HG02678 (cell line): ENCODE data around the gene CCDC83.
A peak's percentile ranks its signal among the peaks of the same experiment; 100 is the strongest.
"Not testable (repeated sequence)": the region's sequence is repeated elsewhere in the genome, so short reads cannot be mapped to it uniquely, and the experiment has no call there.

Experiments used
- ATAC-seq: cut with Tn5 transposase; IDR thresholded peaks from one replicate; pipeline ENCODE4 v1.9.1; 2021; ENCODE audit warnings: mild to moderate bottlenecking, moderate library complexity; ENCODE audit not compliant: unreplicated experiment

Gene CCDC83

DNA sequence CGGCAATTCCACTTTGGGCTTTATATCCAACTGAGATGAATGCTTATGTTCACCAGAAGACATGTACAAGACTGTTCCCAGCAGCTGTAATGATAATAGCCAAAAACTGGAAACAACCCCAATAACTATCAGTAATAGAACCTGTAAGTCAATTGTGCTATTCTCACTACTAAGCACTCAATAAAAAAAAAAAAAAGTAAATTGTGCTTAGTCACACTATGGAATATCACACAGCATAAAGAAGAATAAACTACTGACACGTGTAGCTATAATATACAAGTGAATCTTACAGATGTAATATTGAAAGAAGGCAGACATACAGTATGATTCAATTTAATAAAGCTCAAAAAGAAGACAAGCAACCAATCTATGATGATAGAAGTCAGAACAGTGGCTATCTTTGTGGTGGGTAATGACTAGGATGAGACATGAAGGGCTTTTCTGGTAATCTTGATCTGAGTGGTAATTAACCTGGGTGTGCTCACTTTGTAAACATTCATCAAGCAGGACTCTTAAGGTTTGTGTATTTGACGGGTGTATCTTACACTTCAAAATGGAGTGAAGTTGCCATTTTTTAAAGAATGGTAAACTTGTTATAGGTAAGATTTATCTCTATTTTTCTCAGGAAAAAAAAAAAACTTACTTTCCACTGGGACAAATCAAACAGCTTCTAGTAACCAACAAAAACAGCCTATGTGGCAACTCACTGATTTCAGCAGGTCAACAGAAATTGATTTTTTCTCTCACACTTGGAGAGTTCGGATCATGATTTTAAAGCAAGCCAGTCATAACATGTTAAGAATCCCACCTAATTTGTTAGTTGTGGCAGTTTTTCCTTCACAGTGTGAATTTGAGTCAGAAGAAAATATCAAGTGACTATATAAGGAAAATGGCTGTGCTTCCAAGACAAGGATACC, 84.2 kb downstream of the CCDC83 start:
- no peak for ATAC-seq

DNA sequence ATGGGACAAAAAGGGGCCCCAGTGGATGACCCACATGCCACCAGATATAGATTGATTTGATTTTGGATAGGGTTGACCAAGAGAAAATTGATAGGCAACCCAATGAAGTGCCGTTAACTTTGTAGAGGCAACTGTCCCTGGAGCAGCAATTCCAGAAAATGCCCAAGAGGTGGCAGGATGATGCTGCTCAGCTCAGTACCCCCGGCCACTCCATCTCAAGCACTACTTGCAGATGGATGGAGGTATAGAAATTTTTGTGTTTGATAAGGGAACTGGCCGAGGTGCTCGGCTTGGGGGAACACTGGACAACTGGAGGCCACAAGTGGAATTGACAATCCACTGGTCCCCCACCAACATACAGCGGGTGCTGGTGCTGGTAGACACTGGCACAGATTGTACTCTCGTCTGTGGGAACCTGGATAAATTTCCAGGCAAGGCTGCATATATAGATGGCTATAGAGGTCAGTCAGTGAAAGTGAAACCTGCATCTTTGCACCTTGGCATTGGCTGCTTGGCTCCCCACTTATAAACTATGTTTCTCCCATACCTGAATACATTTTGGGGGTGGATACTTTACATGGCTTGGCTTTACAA, 86.3 kb downstream of the CCDC83 start:
- ATAC-seq: no peak

DNA sequence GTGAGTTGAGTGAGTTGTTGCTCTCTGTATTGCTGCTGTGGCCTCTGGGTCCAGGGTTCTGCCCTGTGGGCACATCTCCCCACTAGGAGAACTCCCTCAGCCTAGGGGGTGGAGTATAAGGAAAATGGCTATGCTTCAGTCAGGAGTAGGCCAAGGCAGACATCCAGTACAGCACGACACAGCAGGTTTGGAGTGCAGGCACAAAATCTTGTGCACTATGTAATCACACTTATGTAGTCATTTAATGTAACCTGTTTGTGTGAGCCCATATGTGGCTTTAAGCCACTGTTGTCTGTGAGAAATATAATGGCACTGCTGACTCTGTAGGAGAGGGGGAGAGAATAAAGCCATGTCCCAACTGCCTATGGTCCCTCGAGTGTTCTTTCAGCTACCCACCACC, 90.1 kb downstream of the CCDC83 start:
- no peak for ATAC-seq

DNA sequence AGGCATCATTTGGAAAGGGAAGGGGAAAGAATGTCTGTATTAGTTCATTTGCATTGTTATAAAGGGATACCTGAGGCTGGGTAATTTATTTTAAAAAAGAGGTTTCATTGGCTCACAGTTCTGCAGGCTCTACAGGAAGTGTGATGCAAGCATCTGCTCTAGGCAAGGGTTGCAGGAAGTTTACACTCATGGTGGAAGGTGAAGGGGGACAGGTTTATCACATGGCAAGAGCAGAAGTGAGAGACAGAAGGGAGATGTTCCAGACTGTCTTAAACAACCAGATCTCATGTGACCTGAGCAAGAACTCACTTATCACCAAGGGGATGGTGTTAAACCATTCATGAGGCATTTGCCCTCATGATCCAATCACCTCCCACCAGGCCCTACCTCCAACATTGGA, 90.6 kb downstream of the CCDC83 start:
- ATAC-seq: no peak

DNA sequence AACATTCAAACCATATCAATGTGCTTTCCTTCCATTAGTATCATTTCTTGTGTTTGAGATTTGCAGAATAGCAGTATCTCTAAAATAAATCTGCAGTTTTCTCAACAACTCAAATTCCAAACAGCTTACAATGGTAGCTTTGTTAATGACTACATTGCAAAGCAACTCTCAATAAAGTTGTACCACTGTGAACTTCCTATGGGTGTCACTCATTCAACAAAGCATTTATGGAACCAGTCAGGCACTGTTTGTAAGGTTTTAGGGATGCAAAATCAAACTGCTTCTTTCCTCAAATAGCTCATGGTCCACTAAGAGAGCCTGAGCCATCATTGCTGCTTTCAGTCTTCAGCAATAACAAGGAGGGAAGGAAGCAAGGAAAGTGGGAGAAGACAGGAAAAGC, 91.0 kb downstream of the CCDC83 start:
- no peak for ATAC-seq

DNA sequence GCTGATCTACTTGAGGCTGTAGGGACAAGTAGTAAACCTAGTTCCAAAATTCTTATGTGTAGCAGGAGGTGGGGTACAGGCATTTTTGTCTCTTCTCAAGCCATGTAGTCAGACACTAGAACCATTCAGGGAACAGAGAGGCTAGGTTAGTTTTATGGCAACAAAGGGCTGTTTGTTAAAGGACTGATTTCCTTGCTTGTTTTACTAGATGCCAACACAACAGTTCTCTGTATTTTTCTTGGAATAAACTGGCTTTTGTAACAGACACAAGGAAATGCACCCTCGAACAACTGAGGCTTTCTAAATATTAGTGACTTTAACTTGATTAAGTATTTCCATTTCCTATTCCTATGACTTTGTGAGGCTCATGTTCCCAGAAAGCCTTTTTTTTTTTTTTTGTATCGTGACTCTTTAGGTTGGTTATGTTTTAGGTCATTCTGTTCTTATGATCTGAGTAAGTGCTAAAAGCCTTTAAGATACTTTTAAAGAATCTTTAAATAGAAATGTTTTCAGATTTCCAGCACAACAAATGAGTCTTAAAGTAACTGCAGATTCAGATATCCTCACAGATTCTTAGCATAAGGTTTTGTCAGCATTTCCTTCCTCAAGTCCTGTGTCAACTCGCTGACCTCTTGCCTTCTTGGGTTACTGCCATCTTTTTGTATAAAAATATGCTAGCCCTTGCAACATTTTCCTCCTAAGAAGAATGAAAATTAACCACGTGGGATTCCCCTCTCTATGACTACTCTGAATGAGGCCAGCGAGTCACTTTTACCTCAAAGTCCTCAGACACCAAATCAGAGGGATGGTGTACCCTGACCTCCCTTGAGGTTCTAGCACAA, 92.5 kb downstream of the CCDC83 start:
- ATAC-seq: peak; percentile 48

DNA sequence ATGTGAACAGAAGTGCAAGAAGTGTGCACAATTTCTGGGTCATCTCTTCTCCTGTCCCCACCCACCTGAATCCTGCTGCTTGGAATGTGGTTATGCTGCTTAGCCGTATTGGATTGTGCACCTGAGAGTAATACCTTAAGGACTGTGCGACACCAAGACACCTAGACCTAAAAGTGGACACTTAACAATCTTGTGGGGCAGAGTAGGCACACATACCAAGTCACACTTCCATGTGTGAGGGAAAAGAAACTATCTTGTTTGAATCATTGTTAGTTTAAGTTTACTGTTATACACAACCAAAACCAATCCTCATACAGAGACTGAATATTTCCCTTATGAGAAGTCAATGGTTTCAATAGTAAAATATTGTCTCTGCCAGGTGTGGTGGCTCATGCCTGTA, 93.7 kb downstream of the CCDC83 start:
- peak; percentile 29 for ATAC-seq

DNA sequence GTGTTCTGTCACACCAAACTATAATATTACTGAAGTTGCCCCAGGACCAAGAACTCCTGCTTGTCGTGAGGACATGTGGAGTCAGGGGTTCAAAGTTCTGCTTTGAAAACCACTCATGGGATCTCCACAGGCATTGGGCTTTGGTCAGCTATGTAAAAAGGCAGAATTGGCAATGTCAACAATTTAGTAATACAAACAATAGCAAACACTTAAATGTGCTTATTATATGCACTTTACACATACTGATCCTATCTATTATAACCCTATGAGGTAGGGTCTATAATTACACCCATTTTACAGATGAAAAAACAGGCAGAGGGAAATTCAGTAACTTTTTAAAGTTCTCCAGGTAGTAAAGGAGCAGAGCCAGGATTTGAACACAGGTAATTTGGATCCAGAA, 94.6 kb downstream of the CCDC83 start:
- no peak for ATAC-seq

DNA sequence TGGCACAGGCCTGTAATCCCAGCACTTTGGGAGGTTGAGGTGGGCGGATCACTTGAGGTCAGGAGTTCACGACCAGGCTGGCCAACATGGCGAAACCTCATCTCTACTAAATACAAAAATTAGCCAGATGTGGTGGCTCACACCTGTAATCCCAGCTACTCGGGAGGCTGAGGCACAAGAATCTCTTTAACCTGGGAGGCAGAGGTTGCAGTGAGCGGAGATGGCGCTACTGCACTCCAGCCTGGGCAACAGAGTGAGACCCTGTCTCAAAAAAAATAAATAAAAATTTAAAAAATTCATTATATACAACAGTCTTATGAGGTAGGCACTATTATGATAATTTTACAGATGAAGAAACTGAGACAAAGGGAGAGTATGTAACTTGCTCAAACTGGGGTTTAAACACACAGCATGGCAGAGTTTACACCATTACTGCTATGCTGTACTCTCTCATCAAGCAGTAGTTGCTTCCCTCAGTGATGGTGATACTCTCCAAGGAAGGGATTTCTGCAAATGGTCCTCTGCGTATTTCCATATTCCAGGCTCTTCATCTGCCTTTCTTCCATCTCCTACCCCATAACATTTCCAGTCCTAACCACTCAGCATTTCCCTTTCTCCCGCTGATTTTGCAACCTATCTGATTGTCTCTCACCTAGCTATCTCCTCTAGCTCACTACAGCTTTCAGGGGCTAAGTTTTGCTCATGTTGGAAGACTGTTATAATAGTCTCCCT, 95.3 kb downstream of the CCDC83 start:
- ATAC-seq: no peak

DNA sequence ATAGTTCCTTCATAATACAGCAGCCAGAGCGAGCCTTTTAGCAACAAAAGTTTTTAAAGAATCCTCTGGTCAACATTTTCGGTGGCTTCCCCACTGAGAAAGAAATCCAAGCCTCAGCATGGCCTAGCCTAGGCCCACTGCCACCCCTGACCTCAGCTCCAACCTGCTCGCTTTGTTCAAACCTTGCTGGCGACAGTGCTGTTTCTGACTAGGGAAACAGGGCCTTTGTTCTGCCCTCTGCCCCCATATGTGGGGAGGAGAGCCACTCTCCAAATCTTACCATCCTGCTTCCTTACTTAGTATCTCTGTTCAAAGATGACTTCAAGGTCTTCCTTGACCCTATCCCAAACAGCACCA, 95.8 kb downstream of the CCDC83 start:
- ATAC-seq: no peak

DNA sequence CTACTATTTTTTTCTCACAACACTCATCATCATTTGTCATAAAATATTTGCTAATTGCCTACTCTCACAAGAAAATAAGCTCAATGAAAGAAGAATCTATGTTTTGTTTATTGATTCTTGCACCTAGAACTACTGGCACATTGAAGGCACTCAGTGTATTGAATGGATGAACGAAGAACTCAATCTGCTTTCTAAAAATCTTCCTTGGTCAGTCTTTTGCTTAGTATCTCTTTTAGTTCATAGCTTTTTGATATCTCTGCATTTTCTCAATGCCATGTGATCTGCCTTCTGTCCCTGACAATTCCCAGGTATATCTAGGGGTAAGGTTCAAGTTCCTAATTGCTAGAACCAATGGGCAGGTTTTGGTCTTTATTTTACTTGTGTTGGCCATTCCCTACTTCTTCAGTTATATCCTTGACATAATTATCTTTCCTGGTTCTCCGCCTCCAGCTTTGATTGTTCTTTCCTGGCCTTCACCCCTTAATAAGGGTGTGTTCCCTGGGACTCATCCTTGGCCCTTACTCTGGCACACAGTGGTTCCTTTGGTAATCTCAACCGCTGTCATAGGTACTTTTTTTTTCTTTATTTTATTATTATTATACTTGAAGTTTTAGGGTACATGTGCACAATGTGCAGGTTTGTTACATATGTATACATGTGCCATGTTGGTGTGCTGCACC, 96.4 kb downstream of the CCDC83 start:
- no peak for ATAC-seq

DNA sequence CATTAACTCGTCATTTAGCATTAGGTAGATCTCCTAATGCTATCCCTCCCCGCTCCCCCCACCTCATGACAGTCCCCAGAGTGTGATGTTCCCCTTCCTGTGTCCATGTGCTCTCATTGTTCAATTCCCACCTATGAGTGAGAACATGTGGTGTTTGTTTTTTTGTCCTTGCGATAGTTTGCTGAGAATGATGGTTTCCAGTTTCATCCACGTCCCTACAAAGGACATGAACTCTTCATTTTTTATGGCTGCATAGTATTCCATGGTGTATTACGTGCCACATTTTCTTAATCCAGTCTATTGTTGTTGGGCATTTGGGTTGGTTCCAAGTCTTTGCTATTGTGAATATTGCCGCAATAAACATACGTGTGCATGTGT, 96.9 kb downstream of the CCDC83 start:
- not testable (repeated sequence) for ATAC-seq

DNA sequence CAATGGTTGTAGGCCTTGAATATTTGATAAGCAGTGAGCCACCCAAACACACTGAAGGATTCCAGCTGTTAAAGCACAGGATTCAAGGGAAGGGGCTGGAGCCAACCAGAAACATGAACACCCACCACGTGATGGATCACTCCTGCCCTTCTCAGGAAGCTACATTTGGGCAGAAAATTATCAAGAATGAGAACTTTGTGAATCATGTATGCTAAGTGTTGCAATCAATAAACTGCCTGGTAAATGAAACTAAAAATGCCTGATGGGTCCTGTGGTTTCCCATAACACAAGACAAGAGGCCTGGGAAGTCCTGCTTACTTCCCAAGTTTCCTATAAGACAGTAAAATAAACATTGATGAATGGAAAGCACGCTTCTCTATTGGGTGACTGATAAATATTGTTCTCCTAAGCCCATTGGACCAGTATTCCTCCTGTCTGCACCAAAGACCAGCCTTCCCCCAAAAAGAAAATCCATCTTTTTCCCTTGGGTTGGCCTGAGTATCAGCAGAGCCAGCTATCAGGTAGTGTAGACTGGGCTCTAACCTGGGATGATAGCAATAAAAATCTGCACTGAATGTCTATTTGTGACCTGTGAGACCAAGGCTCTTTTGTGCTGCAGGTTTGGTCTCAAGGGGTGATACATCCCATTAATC, 98.4 kb downstream of the CCDC83 start:
- no peak for ATAC-seq

DNA sequence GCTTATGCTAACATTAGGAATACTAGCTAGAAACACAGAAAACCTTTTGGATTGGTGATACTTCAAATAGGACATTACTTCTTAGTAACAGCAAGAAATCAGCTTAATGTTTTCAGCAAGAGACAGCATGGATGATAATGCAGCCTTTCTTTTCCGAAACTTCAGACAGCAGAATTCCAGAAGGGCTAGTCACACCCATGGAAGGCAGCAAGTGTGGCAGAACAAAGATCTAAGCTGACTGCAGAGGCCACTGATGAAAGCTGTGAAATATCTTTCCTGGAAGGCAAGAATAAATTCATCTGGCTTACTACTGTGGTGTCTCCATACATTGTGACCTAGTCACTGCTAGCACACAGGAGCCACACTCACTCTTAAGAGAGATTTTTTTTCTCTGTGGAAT, 100.3 kb downstream of the CCDC83 start:
- ATAC-seq: no peak

DNA sequence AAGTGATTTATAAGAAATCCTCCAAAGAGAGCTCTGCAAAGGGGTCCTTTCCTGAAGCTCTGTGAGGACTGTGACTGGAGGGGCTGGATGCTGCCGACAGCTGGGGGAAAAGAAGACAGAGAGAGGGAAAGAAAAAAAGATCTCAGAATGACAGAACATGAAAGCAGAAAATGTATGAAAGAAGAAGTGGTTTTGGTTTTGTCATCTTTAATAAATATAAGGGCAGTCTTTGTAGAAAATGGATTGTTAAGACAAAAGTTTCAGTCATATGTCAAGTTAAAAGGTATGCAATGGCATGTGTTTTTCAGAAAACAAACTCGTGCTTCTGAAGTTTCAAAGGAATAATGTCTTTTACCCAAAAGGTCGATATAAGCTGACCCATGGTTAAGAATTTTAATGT, 105.5 kb downstream of the CCDC83 start:
- ATAC-seq: no peak

DNA sequence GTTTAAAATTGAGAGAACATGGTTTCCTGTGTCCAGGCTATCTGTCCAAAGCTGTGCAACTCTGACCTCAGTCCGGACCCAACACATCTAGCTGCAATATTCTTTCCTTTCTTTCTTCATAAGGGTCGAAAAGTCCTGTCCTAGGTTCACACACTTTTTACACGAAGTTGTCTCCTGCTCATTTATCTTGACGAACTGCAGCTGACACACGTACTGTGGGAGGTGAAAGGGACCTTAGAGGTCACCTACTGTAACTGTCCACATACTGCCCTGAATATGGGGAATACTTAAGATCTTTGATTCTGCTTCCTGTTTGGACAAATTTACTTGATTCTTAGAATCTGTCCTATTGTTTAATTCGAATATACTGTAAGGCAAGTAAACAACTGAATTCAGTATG, 105.9 kb downstream of the CCDC83 start:
- no peak for ATAC-seq

DNA sequence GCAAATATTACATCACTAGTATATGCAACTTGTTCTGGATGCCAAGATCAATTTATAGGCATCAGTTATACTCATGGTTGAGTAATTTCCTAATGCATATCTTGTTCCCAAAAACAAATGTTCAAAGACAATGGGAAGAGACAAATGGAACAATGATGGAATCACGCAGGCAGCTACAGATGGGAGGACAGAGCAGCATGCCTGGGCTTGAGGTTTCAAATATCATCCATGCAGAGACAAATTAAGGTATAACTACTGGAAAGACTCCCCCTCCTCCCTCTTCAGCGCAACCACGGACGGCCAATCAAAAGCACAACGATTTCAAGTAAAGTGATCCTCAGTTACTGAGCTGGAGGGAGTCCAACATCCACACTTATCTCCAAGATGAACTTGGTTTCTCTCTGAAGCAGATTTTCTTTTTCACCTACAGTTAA, 106.8 kb downstream of the CCDC83 start:
- no peak for ATAC-seq

DNA sequence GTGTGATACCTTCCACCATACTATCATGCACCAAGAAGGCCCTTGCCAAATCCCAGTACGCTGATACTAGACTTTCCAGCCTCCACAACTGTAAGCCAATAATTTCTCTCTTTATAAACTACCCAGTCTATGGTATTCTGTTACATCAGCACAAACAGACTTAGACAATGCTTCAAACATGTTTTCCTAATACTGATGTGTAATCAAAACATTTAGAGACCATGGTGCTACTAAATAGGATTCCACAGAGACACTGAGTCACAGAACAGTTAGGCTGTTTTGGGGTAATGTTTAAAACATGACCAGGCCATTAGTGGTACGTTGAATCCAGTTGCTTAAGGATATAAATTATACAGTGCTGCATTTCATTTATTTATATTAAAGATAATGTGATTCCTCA, 110.0 kb downstream of the CCDC83 start:
- no peak for ATAC-seq

DNA sequence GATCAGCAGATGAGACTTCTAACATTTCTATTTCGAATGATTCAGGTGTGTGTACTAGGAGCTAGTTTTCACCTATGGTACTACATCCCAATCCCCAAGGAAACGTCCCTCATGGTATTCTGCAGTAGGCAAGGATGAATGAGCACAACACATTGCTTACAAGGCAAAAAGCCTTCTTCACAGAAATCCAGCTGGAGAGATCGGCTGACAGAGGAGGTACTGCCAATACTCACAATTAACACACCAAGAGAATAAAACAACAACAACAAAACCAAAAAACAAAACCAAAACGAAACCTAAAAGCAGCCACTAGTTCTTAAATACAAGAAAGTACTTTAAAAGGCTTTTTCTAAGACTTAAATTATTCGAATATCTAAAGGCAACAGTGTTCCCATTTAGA, 112.3 kb downstream of the CCDC83 start:
- no peak for ATAC-seq
